ENCODE measurements around the gene AFP. TPM values are rescaled to one million over a fixed set of nuclear protein-coding genes. Genes with fewer than 3 reads are reported as not detected.

AFP gene
- total RNA-seq, 4 donors from 2014 or later, result not detected

GRCh38 chr4:73405138-73405537, 30.9 kb upstream of the AFP start:
- H3K4me1 ChIP-seq, result no peaks in the 10 kb centered on the region
- no peak for DNase-seq
- TF ChIP-seq CTCF (IDR thresholded peaks at IDR 0.05), result no peak
- TF ChIP-seq POLR2A (IDR thresholded peaks at IDR 0.05), result no peak
- no peaks in the 10 kb centered on the region for H3K36me3 ChIP-seq
- no peak overlapping the region for H3K27ac ChIP-seq
- no peaks in the 10 kb centered on the region for H3K27me3 ChIP-seq
- no peaks in the 10 kb centered on the region for H3K9me3 ChIP-seq
- no peak overlapping the region for H3K4me3 ChIP-seq

GRCh38 chr4:73406548-73406875, 29.5 kb upstream of the AFP start:
- H3K9me3 ChIP-seq, result no peaks in the 10 kb centered on the region
- no peak overlapping the region for H3K27ac ChIP-seq
- no peaks in the 10 kb centered on the region for H3K4me1 ChIP-seq
- TF ChIP-seq POLR2A (IDR thresholded peaks at IDR 0.05), result no peak
- no peak for TF ChIP-seq CTCF (IDR thresholded peaks at IDR 0.05)
- no peaks in the 10 kb centered on the region for H3K36me3 ChIP-seq
- no peak overlapping the region for H3K4me3 ChIP-seq
- no peaks in the 10 kb centered on the region for H3K27me3 ChIP-seq
- DNase-seq, result no peak

GRCh38 chr4:73407227-73407673, 28.8 kb upstream of the AFP start:
- TF ChIP-seq POLR2A (IDR thresholded peaks at IDR 0.05) (no peak), CTCF (IDR thresholded peaks at IDR 0.05) (no peak)
- no peak for DNase-seq
- H3K27me3 ChIP-seq, result no peaks in the 10 kb centered on the region
- no peaks in the 10 kb centered on the region for H3K9me3 ChIP-seq
- no peak overlapping the region for H3K4me3 ChIP-seq
- H3K27ac ChIP-seq, result no peak overlapping the region
- H3K36me3 ChIP-seq, result no peaks in the 10 kb centered on the region
- H3K4me1 ChIP-seq, result no peaks in the 10 kb centered on the region

- no peak for DNase-seq
- Histone ChIP-seq H3K4me3 (no peak overlapping the region), H3K27me3 (no peaks in the 10 kb centered on the region), H3K27ac (no peak overlapping the region), H3K4me1 (no peaks in the 10 kb centered on the region), H3K36me3 (no peaks in the 10 kb centered on the region), H3K9me3 (no peaks in the 10 kb centered on the region)
- TF ChIP-seq POLR2A (IDR thresholded peaks at IDR 0.05) (no peak), CTCF (IDR thresholded peaks at IDR 0.05) (no peak)
These were observed 27.7 kb upstream of the AFP start for GRCh38 chr4:73408181-73408867.

GRCh38 chr4:73409012-73409862, 26.8 kb upstream of the AFP start:
- Histone ChIP-seq H3K27ac (no peak overlapping the region), H3K4me3 (no peak overlapping the region), H3K9me3 (no peaks in the 10 kb centered on the region), H3K4me1 (no peaks in the 10 kb centered on the region), H3K36me3 (no peaks in the 10 kb centered on the region), H3K27me3 (no peaks in the 10 kb centered on the region)
- TF ChIP-seq POLR2A (IDR thresholded peaks at IDR 0.05) (no peak), CTCF (IDR thresholded peaks at IDR 0.05) (no peak)
- no peak for DNase-seq
